Stimulated activated naive CD8-positive, alpha-beta T cell treated with anti-CD3 and anti-CD28 coated beads, Interleukin-15, Interleukin-2, amounts not matched to agents 100 U/mL and 50 U/mL, for 24 hours (primary cell): ENCODE results near the gene ZNF148.
"Not testable (repeated sequence)": the region's sequence is repeated elsewhere in the genome, so short reads cannot be mapped to it uniquely, and the experiment has no call there.

ENCODE experiments used
- ATAC-seq: fragments of 150-1000 bp; cut with Tn5 transposase; one replicate; pipeline ENCODE4 v1.10.0; 2021
- DNase-seq: peaks from one replicate; pipeline ENCODE4 v3.0.0; 2021

The ZNF148 gene

DNA sequence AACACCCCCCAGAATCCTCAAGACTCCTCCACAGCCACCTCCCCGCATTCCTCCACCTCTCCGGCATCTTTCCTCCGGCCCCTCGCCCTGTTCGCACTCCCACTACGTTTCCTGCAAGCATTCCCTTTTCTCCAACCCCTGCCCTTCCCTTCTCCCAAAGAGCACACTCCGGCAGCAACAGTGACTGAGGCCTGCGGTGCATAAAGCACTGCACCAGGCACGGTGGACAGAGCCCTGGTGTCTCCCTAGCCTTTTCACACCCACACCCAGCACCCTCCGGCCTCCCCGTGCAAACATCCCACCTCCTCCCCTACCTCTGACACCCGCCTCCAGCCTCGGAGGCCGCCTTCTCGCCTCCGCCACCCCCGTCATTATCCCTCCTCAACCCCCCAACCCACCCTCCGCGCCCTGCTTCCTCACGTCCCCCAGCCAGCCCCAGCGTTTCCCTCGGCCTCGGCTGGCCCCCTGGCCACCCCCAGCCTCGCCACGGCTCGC, 577 bp downstream of the ZNF148 start:
- peak; percentile 26 for ATAC-seq
- DNase-seq, result peak; percentile 41

- ATAC-seq (no peak), DNase-seq (no peak)
These were observed 7.5 kb downstream of the ZNF148 start for GRCh38 chr3:125367403-125368230.

DNA sequence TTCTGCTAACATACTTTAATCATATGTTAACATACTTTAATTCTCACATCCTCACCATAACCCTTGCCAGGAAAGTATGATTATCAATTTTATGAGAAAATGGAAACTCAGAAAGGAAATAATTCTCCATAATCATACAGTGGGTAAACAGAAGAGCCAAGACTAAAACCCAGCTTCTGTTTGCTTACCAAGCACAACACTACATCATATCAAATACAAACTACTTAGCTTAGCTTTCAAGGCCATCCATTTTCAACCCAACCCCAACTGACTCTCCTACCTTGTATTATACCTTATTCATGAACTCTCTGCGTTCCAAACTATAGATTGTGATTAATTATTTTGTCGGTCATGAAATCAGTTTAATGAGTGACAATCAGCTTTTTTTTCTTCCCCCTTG, 9.0 kb downstream of the ZNF148 start:
- ATAC-seq, result no peak
- no peak for DNase-seq

DNA sequence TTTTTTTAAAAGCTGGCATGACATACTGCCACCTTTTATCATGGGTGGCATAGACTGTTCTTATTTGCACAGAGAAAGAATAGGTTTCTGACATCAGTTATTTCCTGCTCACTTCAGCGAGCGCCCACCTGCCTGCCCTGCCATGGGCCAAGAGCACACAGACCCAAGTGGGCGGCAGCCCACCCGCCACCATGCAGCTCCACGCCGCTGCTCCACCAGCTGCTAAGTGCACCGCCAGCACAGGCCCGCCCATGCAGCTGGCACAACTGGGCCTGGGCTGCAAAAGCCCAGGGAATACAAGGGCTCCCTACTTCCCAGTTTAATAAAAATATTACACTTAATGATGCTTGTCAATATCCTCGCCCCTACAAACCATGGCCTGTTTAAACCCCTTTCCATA, 15.4 kb downstream of the ZNF148 start:
- DNase-seq (no peak), ATAC-seq (no peak)

- DNase-seq (no peak), ATAC-seq (no peak)
These were observed 16.2 kb downstream of the ZNF148 start for GRCh38 chr3:125358923-125359322.

- DNase-seq (no peak), ATAC-seq (no peak)
These were observed 17.3 kb downstream of the ZNF148 start for GRCh38 chr3:125357837-125358236.

GRCh38 chr3:125357032-125357658, 18.0 kb downstream of the ZNF148 start:
- peak; percentile 95 for ATAC-seq
- peak; percentile 72 for DNase-seq

DNA sequence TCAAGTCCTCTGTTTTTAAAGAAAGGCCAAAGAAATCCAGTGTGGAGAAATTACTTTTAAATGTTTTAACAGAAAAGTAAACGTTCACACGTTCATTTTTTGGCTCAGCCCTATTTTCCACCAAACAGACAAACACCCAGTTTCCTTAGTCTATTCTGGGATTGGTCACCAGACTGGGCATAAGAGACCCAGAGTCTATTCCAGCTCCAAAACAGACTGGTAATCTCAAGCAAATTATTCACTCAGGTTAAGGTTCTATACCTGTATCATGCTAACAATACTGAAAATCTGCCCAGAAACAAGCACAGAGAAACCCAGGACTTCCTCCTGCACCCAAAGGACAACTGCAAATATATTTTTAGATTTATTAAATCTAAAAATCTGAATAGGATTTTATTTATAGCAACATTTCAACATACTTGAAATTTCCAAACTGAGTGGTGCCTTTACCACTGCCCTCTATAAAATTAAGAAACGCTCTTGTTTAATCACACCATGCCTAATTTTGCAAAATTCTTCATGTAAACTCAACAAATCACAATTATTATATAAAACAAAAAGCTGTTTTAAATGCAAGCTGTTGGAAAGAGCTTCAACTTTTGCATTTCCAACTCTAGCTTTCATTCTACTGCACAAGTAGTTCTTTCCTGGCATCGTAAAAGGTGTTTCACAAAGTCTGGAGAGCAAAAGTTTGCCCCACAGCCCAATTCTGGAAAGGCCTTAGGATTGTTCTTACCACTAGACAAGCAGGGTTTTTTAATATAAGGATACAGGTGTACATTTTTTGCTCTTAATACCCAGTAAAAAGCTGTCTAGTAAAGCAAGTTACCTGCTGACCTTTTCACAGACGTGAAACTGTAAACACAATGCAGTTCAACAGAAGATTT, 18.7 kb downstream of the ZNF148 start:
- DNase-seq (no peak), ATAC-seq (no peak)

- DNase-seq (no peak), ATAC-seq (no peak)
These were observed 21.5 kb downstream of the ZNF148 start for GRCh38 chr3:125353659-125354058.

DNA sequence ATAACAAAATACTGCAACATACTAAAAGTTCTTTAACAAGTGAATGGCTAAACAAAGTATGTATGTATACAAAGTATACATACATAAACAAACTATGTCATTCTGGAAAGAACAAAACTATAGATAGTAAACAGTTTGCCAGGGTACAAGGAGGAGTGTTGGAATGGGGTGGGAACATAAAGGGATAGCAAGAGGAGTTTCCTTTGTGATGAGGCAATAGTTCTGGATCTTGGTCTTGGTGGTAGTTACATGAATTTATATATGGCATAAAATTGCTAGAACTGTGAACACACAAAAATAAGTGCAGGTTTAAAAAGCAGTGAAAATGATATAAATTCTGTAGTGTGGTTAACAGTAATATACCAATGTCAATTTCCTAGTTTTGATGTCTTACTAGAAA, 22.0 kb downstream of the ZNF148 start:
- DNase-seq (no peak), ATAC-seq (no peak)

GRCh38 chr3:125351814-125352456, 23.2 kb downstream of the ZNF148 start:
- no peak for DNase-seq
- no peak for ATAC-seq

GRCh38 chr3:125351152-125351551, 24.0 kb downstream of the ZNF148 start:
- ATAC-seq (no peak), DNase-seq (no peak)

DNA sequence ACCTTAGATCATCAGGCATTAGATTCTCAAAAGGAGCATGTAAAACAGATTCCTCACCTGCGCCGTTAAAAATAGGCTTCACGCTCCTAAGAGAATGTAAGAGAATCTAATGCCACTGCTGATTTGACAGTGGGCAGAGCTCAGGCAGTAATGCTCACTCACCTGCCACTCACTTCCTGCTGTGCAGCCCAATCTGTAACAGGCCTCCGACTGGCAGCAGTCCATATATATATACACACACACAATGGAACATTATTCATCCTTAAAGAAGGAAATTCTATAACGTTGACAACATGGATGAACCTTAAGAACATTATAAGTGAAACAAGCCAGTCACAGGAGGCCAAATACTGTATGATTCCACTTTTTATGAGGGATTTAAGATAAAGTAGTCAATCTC, 24.5 kb downstream of the ZNF148 start:
- DNase-seq (no peak), ATAC-seq (no peak)

DNA sequence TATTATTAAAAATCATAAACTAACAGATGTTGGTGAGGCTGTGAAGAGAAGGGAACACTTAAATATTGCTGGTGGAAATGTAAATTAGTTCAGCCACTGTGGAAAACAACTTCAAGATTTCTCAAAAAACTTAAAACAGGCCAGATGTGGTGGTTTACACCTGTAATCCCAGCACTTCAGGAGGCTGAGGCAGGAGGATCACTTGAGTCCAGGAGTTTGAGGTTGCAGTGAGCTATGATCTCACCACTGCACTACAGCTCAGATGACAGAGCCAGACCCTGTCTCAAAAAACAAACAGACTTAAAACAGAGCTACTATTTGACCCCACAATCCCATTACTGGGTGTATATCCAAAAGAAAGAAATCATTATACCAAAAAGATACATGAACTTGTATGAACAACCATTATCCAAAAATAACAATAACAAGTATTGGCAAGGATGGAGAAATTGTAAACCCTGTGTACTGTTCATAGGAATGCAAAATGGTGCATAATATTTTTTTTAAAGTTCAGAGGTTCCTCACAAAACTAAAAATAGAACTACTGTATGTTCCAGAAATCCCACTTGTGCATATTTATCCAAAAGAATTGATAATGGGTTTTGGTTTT, 25.5 kb downstream of the ZNF148 start:
- DNase-seq (no peak), ATAC-seq (no peak)

GRCh38 chr3:125349055-125349454, 26.1 kb downstream of the ZNF148 start:
- ATAC-seq (no peak), DNase-seq (no peak)

GRCh38 chr3:125343367-125343766, 31.8 kb downstream of the ZNF148 start:
- not testable (repeated sequence) for DNase-seq

GRCh38 chr3:125340121-125340520, 35.0 kb downstream of the ZNF148 start:
- DNase-seq (no peak), ATAC-seq (no peak)

More at GRCh38 chr3:125343367-125343766, 31.8 kb downstream of the ZNF148 start:
- not testable (repeated sequence) for ATAC-seq

DNA sequence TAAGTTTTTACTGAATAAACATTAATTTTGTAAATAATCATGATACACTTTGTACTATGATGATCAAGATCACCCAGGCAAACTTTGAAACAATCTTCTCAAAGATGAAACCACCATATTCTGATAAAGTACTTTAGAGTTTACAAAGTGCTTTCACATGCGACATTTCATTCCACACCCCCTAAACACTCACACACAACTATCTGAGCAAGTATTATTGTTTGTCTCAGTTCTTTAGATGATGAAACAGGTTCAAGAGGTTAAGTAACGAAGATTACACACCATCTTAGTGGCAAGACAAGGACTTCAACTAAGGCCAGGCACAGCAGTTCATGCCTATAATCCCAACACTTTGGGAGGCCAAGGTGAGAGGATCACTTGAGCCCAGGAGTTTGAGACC, 37.6 kb downstream of the ZNF148 start:
- ATAC-seq (no peak), DNase-seq (no peak)

DNA sequence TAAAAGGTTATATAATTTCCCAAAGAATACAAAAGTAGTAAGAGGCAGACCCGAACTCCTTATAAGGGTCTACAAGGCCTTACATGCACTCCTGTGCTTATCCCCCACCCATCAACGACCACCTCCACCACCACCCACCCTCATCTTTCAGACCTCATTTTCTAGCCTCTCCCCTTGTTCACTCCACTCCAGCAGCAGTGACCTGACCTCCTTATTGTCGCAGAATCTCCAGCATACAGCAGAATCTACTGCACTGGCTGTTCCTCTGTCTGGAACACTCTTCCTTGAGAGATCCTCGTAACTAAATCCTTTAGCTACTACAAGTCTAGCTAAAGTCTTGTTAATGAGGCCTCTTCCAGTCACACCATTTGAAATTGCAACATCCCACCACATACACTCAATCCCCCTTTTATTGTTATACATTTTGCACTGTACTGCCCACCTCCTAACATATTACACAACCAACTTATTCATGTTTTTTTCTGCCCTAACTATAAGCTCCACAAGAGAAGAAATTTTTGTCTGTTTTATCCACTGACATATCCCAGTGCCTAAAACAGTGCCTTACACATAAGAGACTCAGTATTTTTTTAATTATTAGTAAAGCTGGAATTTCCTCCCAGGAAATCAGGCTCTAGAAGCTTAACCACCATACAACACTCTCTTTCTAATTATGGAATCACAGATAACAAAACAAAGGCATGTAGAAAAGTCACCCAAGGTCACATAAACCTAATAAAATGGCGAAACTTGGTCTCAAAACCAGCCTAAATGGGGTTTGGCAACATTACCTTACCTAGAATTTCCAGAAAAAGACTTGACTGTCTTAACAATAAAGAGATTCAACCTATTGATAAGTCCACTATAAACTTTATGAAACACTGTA, 40.2 kb downstream of the ZNF148 start:
- DNase-seq (no peak), ATAC-seq (no peak)

- DNase-seq, result no peak
- ATAC-seq, result no peak
These were observed 42.6 kb downstream of the ZNF148 start for GRCh38 chr3:125332504-125332903.

- no peak for ATAC-seq
These were observed 43.9 kb downstream of the ZNF148 start for GRCh38 chr3:125331243-125331642.

More at GRCh38 chr3:125331243-125331642, 43.9 kb downstream of the ZNF148 start:
- no peak for DNase-seq
